GM23338 (cell line): Measurements from ENCODE around the gene FNIP2.

Experiments
- CTCF ChIP-seq, 2 experiments: fragments of 200-600 bp in 1 of 2; sonication (generic) in 1 of 2; conservative IDR thresholded peaks; 2 replicates each; pipeline versions ENCODE4 v1.5.1 to v1.6.1; 2016 to 2017; ENCODE audit warnings: antibody characterized with exemption in 2 of 2, low read depth in 2 of 2, mild to moderate bottlenecking in 2 of 2, moderate library complexity in 1 of 2
- EZH2 ChIP-seq: fragments of 200-600 bp; sonication (generic); IDR thresholded peaks from one replicate; pipeline ENCODE4 v1.8.0; 2017; ENCODE audit warnings: antibody characterized with exemption, mild to moderate bottlenecking, low read depth; ENCODE audit not compliant: unreplicated experiment
- NANOG ChIP-seq: IDR thresholded peaks from 2 replicates; pipeline ENCODE4 v1.6.1; 2016; ENCODE audit warnings: antibody characterized with exemption, borderline replicate concordance
- POLR2AphosphoS5 ChIP-seq: IDR thresholded peaks from 2 replicates; pipeline ENCODE4 v1.6.1; 2016; ENCODE audit warnings: antibody characterized with exemption, low read depth
- REST ChIP-seq: IDR thresholded peaks from one replicate; pipeline ENCODE4 v1.6.1; 2018; ENCODE audit warnings: antibody characterized with exemption; ENCODE audit not compliant: unreplicated experiment
- STAT1 ChIP-seq: IDR thresholded peaks from one replicate; pipeline ENCODE4 v1.6.1; 2016; ENCODE audit warnings: antibody characterized with exemption; ENCODE audit not compliant: unreplicated experiment
- ZNF114 ChIP-seq: fragments of 250-450 bp; sonication (Bioruptor Pico); IDR thresholded peaks from 2 replicates; pipeline ENCODE4 v1.5.0; 2020; ENCODE audit warnings: mild to moderate bottlenecking, moderate library complexity

- no peak for TF ChIP-seq NANOG
- no peak for TF ChIP-seq CTCF (conservative IDR thresholded peaks at IDR 0.05; ENCODE audit: low read depth in 2 of 2)
- no peak for TF ChIP-seq STAT1
- no peak for TF ChIP-seq REST
- no peak for TF ChIP-seq ZNF114 (CRISPR knock-in tag)
- no peak for TF ChIP-seq POLR2AphosphoS5
- TF ChIP-seq EZH2: no peak
These were observed 161.8 kb downstream of the FNIP2 start for GRCh38 chr4:158930639-158930972.
